ENCODE data around the gene PIGW. TPM values are rescaled to one million over a fixed set of nuclear protein-coding genes. Genes with fewer than 3 reads are reported as not detected.

PIGW gene
- total and polyA plus RNA-seq, 2 of the 8 experiments (the other 6 are each of a cell fraction or from before 2014, with no cell fraction given), result 12.1 to 28.9 TPM

DNA sequence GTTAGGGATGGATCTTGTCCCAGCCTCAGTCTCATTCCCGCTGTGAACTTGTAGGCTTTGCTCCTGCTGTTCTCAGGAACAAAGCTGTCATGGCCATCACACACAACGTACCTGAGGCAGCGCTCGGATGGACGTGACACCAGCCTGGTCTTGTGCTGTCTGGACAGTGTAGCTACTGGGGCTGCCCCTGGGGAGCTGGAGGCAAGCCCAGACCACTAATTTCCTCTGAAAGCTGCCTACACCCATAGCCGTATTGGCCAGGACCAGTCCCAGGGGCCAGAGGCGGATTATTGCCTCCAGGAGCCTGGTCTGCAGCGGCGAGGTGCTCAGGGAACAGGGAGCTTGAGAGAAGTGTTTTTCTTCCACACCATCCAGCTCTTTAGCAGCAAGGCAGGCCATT, 36.6 kb upstream of the PIGW start:
- Histone ChIP-seq H4K20me1 (replicated peaks in 1 of 2; ENCODE audit: control insufficient read depth in 1 of 2, insufficient read depth in 2 of 2, low read length in 2 of 2) (peaks cover 7 to 16% of the 10 kb centered on the region in 2 experiments), H3K27me3 (replicated peaks in 1 of 4; ENCODE audit: control insufficient read depth in 3 of 4, extremely low read depth in 1 of 4, insufficient read depth in 3 of 4, low read length in 3 of 4) (no peaks in the 10 kb centered on the region), H3K36me3 (ENCODE audit: control insufficient read depth in 2 of 4, insufficient read depth in 4 of 4, low read length in 3 of 4) (peaks cover 39 to 93% (median 69%) of the 10 kb centered on the region in 4 experiments), H4K8ac (ENCODE audit: extremely low read depth, insufficient read depth, low read length) (no peak overlapping the region), H3K9ac (replicated peaks in 1 of 4; ENCODE audit: extremely low read depth in 1 of 4, low read depth in 3 of 4, low read length in 3 of 4) (no peak overlapping the region), H3K14ac (ENCODE audit: insufficient read length) (no peak overlapping the region), H3K4me1 (replicated peaks in 1 of 4; ENCODE audit: control insufficient read depth in 3 of 4, insufficient read depth in 4 of 4, low read length in 3 of 4) (no peaks in the 10 kb centered on the region), H3K9me3 (ENCODE audit: insufficient read depth in 2 of 2, low read depth in 1 of 2, low read length in 1 of 2) (no peaks in the 10 kb centered on the region), H4K91ac (replicated peaks; ENCODE audit: insufficient read length, low read length) (no peak overlapping the region), H3K18ac (ENCODE audit: extremely low read depth, low read length) (no peak overlapping the region), H3K27ac (ENCODE audit: low read depth, low read length) (no peak overlapping the region), H3K23ac (ENCODE audit: insufficient read length) (no peak overlapping the region), H3K79me1 (ENCODE audit: low read depth, low read length) (no peaks in the 10 kb centered on the region), H3K4me2 (ENCODE audit: insufficient read depth in 1 of 2, low read depth in 2 of 2, low read length in 2 of 2) (no peak overlapping the region), H2AK5ac (ENCODE audit: low read depth, low read length) (no peak overlapping the region), H3K79me2 (ENCODE audit: control insufficient read depth in 1 of 2, insufficient read depth in 2 of 2, low read length in 2 of 2) (no peaks in the 10 kb centered on the region), H2BK120ac (replicated peaks; ENCODE audit: low read depth, low read length) (no peak overlapping the region), H3K23me2 (ENCODE audit: low read depth, low read length) (0 out of 2 replicates have a peak, but pooled peaks cover 3% of the 10 kb centered on the region), H3K56ac (replicated peaks; ENCODE audit: insufficient read length, low read depth, low read length) (no peak overlapping the region), H2BK5ac (ENCODE audit: low read depth, low read length) (no peak overlapping the region), H2AFZ (ENCODE audit: low read length) (no peak overlapping the region), H2BK20ac (ENCODE audit: low read length) (no peak overlapping the region), H2BK12ac (ENCODE audit: low read depth, low read length) (no peak overlapping the region), H2BK15ac (ENCODE audit: low read length) (no peak overlapping the region), H3K4ac (replicated peaks; ENCODE audit: insufficient read length, low read depth, low read length) (no peak overlapping the region), H3K4me3 (ENCODE audit: extremely low read depth in 1 of 4, insufficient read depth in 2 of 4, low read depth in 3 of 4, low read length in 4 of 4) (no peak overlapping the region), H4K5ac (ENCODE audit: insufficient read length, low read depth, low read length) (no peak overlapping the region)
- no peak for DNase-seq (ENCODE audit: low read depth in 1 of 2, low spot score in 2 of 2)
- 94% methylated on average over 9 of the region's 9 CpGs; no CpG with 5 or more reads in 1 of the 2 experiments for WGBS, 2 experiments (ENCODE audit: extremely low coverage in 1 of 2, insufficient coverage in 1 of 2, insufficient read length in 1 of 2, insufficient replicate concordance in 2 of 2, low coverage in 1 of 2, low lambda C conversion rate in 2 of 2, missing lambda C conversion rate in 1 of 2)
- ChIA-PET POLR2A (ENCODE audit: partially characterized antibody) (interaction anchor here (1.0 to 12.5 kb wide), 10 partner anchors 10 to 37 kb away, joined by 3 to 205 read pairs (median 4); partner anchors contain the start of genes MYO19, PIGW and ZNHIT3), CTCF (ENCODE audit: partially characterized antibody) (no interaction called here)
- no peak for FAIRE-seq
- TF ChIP-seq RBBP5 (IDR thresholded peaks at IDR 0.05; ENCODE audit: borderline replicate concordance, low read depth, low read length) (no peak), NRF1 (IDR thresholded peaks at IDR 0.05; ENCODE audit: low read depth, low read length) (no peak), SP1 (IDR thresholded peaks at IDR 0.05; ENCODE audit: low read depth, low read length) (no peak), POLR2AphosphoS5 (IDR thresholded peaks at IDR 0.05; ENCODE audit: low read depth, low read length) (peak; percentile 60; the same call in 1 of the 2 replicates), SUZ12 (IDR thresholded peaks at IDR 0.05; ENCODE audit: low read length) (no peak)
- TF ChIP-seq, protein P1, sequence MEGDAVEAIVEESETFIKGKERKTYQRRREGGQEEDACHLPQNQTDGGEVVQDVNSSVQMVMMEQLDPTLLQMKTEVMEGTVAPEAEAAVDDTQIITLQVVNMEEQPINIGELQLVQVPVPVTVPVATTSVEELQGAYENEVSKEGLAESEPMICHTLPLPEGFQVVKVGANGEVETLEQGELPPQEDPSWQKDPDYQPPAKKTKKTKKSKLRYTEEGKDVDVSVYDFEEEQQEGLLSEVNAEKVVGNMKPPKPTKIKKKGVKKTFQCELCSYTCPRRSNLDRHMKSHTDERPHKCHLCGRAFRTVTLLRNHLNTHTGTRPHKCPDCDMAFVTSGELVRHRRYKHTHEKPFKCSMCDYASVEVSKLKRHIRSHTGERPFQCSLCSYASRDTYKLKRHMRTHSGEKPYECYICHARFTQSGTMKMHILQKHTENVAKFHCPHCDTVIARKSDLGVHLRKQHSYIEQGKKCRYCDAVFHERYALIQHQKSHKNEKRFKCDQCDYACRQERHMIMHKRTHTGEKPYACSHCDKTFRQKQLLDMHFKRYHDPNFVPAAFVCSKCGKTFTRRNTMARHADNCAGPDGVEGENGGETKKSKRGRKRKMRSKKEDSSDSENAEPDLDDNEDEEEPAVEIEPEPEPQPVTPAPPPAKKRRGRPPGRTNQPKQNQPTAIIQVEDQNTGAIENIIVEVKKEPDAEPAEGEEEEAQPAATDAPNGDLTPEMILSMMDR (IDR thresholded peaks at IDR 0.05; ENCODE audit: control extremely low read depth in 1 of 3, insufficient read depth in 1 of 3, low read depth in 1 of 3, low read length in 3 of 3), result no peak

Data from H1 (cell line).